ENCODE results near the gene SH3D21.

Gene SH3D21

DNA sequence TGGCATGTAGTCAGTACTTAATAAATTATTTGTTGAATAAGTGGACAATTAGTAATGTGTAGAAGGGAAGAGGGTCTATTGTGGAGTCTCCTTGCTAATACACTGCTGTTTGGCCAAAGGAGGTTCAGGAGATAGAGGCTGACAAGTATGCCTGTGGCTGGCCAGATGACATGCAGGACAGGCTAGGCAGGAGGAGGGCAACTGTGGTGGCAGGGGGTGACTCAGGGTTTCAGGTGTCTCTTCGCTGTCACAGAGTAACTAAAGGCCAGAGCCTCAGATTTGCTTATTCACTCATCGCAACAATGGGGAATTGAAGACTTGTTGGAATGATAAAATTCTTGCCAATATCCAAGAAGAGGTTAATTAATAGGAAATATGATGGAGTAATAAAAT lies 48.8 kb upstream of the SH3D21 start:
- ChIA-PET POLR2A (no interaction called here), CTCF (interaction anchor here (0.7 to 1.4 kb wide), 2 partner anchors 26 to 108 kb away, joined by 3 read pairs; partner anchors contain the start of gene TRAPPC3)
- peaks cover 16 to 38% of the 10 kb centered on the region in 2 experiments; a peak in 2 of 3 replicates for H3K36me3 ChIP-seq (ENCODE audit: control insufficient read depth in 2 of 2, insufficient read depth in 1 of 2, low read length in 2 of 2)
- H3K4me1 ChIP-seq (ENCODE audit: control insufficient read depth, insufficient read depth, low read length): peaks cover 29% of the 10 kb centered on the region
- TF ChIP-seq, protein P1, sequence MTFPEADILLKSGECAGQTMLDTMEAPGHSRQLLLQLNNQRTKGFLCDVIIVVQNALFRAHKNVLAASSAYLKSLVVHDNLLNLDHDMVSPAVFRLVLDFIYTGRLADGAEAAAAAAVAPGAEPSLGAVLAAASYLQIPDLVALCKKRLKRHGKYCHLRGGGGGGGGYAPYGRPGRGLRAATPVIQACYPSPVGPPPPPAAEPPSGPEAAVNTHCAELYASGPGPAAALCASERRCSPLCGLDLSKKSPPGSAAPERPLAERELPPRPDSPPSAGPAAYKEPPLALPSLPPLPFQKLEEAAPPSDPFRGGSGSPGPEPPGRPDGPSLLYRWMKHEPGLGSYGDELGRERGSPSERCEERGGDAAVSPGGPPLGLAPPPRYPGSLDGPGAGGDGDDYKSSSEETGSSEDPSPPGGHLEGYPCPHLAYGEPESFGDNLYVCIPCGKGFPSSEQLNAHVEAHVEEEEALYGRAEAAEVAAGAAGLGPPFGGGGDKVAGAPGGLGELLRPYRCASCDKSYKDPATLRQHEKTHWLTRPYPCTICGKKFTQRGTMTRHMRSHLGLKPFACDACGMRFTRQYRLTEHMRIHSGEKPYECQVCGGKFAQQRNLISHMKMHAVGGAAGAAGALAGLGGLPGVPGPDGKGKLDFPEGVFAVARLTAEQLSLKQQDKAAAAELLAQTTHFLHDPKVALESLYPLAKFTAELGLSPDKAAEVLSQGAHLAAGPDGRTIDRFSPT (tag by site-specific recombination; IDR thresholded peaks at IDR 0.05): 0 out of 2 replicates have a peak, but pooled peaks have one; percentile 51
- TF ChIP-seq ZNF792 (tag by site-specific recombination; IDR thresholded peaks at IDR 0.05) (no peak), ZNF335 (tag by site-specific recombination; conservative IDR thresholded peaks at IDR 0.05) (peak; percentile 23; the same call in 1 of the 2 replicates), ZNF660 (tag by site-specific recombination; IDR thresholded peaks at IDR 0.05) (no peak), KLF1 (tag by site-specific recombination; IDR thresholded peaks at IDR 0.05) (no peak), ZNF600 (tag by site-specific recombination; IDR thresholded peaks at IDR 0.05) (peak; percentile 21; the same call in 1 of the 2 replicates)
- TF ChIP-seq, protein P2, sequence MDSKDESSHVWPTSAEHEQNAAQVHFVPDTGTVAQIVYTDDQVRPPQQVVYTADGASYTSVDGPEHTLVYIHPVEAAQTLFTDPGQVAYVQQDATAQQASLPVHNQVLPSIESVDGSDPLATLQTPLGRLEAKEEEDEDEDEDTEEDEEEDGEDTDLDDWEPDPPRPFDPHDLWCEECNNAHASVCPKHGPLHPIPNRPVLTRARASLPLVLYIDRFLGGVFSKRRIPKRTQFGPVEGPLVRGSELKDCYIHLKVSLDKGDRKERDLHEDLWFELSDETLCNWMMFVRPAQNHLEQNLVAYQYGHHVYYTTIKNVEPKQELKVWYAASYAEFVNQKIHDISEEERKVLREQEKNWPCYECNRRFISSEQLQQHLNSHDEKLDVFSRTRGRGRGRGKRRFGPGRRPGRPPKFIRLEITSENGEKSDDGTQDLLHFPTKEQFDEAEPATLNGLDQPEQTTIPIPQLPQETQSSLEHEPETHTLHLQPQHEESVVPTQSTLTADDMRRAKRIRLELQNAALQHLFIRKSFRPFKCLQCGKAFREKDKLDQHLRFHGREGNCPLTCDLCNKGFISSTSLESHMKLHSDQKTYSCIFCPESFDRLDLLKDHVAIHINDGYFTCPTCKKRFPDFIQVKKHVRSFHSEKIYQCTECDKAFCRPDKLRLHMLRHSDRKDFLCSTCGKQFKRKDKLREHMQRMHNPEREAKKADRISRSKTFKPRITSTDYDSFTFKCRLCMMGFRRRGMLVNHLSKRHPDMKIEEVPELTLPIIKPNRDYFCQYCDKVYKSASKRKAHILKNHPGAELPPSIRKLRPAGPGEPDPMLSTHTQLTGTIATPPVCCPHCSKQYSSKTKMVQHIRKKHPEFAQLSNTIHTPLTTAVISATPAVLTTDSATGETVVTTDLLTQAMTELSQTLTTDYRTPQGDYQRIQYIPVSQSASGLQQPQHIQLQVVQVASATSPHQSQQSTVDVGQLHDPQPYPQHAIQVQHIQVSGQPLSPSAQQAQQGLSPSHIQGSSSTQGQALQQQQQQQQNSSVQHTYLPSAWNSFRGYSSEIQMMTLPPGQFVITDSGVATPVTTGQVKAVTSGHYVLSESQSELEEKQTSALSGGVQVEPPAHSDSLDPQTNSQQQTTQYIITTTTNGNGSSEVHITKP (tag by site-specific recombination; IDR thresholded peaks at IDR 0.05): peak; percentile 41
- TF ChIP-seq, protein P3, sequence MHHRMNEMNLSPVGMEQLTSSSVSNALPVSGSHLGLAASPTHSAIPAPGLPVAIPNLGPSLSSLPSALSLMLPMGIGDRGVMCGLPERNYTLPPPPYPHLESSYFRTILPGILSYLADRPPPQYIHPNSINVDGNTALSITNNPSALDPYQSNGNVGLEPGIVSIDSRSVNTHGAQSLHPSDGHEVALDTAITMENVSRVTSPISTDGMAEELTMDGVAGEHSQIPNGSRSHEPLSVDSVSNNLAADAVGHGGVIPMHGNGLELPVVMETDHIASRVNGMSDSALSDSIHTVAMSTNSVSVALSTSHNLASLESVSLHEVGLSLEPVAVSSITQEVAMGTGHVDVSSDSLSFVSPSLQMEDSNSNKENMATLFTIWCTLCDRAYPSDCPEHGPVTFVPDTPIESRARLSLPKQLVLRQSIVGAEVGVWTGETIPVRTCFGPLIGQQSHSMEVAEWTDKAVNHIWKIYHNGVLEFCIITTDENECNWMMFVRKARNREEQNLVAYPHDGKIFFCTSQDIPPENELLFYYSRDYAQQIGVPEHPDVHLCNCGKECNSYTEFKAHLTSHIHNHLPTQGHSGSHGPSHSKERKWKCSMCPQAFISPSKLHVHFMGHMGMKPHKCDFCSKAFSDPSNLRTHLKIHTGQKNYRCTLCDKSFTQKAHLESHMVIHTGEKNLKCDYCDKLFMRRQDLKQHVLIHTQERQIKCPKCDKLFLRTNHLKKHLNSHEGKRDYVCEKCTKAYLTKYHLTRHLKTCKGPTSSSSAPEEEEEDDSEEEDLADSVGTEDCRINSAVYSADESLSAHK (tag by site-specific recombination; IDR thresholded peaks at IDR 0.05): no peak
- peak overlapping the region; percentile 50; the same call in 1 of the 2 replicates for H3K27ac ChIP-seq (ENCODE audit: extremely low read depth, low read depth, low read length)
- no peak overlapping the region for H3K4me3 ChIP-seq (ENCODE audit: low read depth, low read length)
- no peaks in the 10 kb centered on the region for H3K9me3 ChIP-seq (ENCODE audit: control insufficient read depth, insufficient read depth, low read depth, low read length)

DNA sequence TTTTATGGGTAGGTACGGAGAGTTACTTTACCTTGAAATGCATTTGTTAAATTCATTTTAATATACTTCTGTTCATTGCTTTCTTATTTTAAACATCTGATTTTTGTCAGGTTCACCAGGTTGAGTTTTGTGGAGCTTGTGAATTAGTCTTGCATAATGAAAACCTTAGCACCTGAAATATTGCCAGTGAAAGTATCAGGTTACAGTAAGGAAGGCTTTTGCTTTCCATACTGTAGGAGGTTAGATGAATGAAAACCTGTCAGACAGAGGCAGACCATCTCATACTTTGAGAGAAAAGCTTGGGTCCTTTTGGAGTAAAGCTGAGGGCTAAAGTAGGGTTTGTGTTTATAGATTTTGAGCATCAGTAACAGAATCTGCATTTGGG lies 47.2 kb upstream of the SH3D21 start:
- ChIA-PET POLR2A (interaction anchor here (0.5 kb wide), 1 partner anchor 9 kb away, joined by 3 read pairs; no protein-coding TSS in a partner anchor), CTCF (interaction anchor here (1.0 to 1.6 kb wide), 3 partner anchors 11 to 109 kb away, joined by 3 to 6 read pairs (median 4); partner anchors contain the start of gene TRAPPC3)
- peaks cover 16 to 44% of the 10 kb centered on the region in 2 experiments; a peak in 2 of 3 replicates for H3K36me3 ChIP-seq (ENCODE audit: control insufficient read depth in 2 of 2, insufficient read depth in 1 of 2, low read length in 2 of 2)
- H3K27ac ChIP-seq (ENCODE audit: extremely low read depth, low read depth, low read length): 0 out of 2 replicates have a peak overlapping the region, but pooled peaks have one; percentile 50
- H3K4me1 ChIP-seq (ENCODE audit: control insufficient read depth, insufficient read depth, low read length): peaks cover 27% of the 10 kb centered on the region
- H3K4me3 ChIP-seq (ENCODE audit: low read depth, low read length): no peak overlapping the region
- no peaks in the 10 kb centered on the region for H3K9me3 ChIP-seq (ENCODE audit: control insufficient read depth, insufficient read depth, low read depth, low read length)
- TF ChIP-seq, protein P4, sequence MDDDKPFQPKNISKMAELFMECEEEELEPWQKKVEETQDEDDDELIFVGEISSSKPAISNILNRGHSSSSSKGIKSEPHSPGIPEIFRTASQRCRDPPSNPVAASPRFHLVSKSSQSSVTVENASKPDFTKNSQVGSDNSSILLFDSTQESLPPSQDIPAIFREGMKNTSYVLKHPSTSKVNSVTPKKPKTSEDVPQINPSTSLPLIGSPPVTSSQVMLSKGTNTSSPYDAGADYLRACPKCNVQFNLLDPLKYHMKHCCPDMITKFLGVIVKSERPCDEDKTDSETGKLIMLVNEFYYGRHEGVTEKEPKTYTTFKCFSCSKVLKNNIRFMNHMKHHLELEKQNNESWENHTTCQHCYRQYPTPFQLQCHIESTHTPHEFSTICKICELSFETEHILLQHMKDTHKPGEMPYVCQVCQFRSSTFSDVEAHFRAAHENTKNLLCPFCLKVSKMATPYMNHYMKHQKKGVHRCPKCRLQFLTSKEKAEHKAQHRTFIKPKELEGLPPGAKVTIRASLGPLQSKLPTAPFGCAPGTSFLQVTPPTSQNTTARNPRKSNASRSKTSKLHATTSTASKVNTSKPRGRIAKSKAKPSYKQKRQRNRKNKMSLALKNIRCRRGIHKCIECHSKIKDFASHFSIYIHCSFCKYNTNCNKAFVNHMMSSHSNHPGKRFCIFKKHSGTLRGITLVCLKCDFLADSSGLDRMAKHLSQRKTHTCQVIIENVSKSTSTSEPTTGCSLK (tag by site-specific recombination; IDR thresholded peaks at IDR 0.05): no peak
- TF ChIP-seq, protein P5, sequence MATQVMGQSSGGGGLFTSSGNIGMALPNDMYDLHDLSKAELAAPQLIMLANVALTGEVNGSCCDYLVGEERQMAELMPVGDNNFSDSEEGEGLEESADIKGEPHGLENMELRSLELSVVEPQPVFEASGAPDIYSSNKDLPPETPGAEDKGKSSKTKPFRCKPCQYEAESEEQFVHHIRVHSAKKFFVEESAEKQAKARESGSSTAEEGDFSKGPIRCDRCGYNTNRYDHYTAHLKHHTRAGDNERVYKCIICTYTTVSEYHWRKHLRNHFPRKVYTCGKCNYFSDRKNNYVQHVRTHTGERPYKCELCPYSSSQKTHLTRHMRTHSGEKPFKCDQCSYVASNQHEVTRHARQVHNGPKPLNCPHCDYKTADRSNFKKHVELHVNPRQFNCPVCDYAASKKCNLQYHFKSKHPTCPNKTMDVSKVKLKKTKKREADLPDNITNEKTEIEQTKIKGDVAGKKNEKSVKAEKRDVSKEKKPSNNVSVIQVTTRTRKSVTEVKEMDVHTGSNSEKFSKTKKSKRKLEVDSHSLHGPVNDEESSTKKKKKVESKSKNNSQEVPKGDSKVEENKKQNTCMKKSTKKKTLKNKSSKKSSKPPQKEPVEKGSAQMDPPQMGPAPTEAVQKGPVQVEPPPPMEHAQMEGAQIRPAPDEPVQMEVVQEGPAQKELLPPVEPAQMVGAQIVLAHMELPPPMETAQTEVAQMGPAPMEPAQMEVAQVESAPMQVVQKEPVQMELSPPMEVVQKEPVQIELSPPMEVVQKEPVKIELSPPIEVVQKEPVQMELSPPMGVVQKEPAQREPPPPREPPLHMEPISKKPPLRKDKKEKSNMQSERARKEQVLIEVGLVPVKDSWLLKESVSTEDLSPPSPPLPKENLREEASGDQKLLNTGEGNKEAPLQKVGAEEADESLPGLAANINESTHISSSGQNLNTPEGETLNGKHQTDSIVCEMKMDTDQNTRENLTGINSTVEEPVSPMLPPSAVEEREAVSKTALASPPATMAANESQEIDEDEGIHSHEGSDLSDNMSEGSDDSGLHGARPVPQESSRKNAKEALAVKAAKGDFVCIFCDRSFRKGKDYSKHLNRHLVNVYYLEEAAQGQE (tag by site-specific recombination; IDR thresholded peaks at IDR 0.05): no peak
- TF ChIP-seq ZNF354C (tag by site-specific recombination; IDR thresholded peaks at IDR 0.05; ENCODE audit: borderline replicate concordance, low read depth): no peak
- no peak for TF ChIP-seq ZNF596 (tag by site-specific recombination; IDR thresholded peaks at IDR 0.05)
- peak; percentile 44; the same call in 1 of the 2 replicates for TF ChIP-seq SP7 (tag by site-specific recombination; IDR thresholded peaks at IDR 0.05)
- TF ChIP-seq ZNF239 (tag by site-specific recombination; IDR thresholded peaks at IDR 0.05): no peak
- TF ChIP-seq, protein P6, sequence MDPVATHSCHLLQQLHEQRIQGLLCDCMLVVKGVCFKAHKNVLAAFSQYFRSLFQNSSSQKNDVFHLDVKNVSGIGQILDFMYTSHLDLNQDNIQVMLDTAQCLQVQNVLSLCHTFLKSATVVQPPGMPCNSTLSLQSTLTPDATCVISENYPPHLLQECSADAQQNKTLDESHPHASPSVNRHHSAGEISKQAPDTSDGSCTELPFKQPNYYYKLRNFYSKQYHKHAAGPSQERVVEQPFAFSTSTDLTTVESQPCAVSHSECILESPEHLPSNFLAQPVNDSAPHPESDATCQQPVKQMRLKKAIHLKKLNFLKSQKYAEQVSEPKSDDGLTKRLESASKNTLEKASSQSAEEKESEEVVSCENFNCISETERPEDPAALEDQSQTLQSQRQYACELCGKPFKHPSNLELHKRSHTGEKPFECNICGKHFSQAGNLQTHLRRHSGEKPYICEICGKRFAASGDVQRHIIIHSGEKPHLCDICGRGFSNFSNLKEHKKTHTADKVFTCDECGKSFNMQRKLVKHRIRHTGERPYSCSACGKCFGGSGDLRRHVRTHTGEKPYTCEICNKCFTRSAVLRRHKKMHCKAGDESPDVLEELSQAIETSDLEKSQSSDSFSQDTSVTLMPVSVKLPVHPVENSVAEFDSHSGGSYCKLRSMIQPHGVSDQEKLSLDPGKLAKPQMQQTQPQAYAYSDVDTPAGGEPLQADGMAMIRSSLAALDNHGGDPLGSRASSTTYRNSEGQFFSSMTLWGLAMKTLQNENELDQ (tag by site-specific recombination; IDR thresholded peaks at IDR 0.05; ENCODE audit: low read depth): no peak
- TF ChIP-seq ZNF10 (tag by site-specific recombination; IDR thresholded peaks at IDR 0.05): 0 out of 2 replicates have a peak, but pooled peaks have one; percentile 5
- TF ChIP-seq ZNF610 (tag by site-specific recombination; IDR thresholded peaks at IDR 0.05; ENCODE audit: borderline replicate concordance): no peak

Measured in HEK293 (cell line).